HG03520 (cell line): ENCODE measurements around the gene FLT3LG.

Source experiments
- ATAC-seq: cut with Tn5 transposase; IDR thresholded peaks from one replicate; pipeline ENCODE4 v1.9.1; 2021; ENCODE audit warnings: mild to moderate bottlenecking, moderate library complexity; ENCODE audit not compliant: unreplicated experiment

Gene FLT3LG

DNA sequence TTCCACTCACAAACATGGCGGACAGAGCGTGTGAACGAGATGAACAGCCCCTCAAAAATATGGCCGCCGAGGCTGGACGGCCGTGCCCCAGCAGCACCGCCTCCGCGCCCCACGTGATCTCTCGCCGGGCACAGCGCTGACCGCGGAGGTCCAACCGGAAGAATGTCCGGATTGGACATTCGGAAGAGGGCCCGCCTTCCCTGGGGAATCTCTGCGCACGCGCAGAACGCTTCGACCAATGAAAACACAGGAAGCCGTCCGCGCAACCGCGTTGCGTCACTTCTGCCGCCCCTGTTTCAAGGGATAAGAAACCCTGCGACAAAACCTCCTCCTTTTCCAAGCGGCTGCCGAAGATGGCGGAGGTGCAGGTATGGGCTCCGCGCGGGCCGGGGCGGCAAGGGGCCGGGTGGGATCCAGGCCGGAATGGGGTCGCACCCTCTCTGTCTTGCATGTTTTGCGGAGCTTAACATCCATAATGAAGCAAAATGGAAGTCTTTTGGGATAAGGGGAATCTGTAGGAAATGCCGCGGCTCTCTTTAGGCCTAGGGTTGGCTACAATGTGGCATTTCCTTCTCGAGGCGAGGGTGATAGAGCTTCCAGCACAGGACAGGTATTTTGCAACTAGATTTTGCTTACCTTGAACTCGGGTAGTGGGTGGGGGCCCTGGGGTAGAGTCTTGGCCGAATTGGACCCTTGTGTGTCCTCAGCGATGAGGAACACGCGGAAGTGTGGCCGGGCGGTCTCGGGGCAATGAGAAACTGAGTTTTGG lies 13.4 kb downstream of the FLT3LG start, which contains the start of gene RPL13A:
RPL13A (plus strand) TSS at position 332 of the 769 bp plus-strand sequence; CDS start at position 354, 22 bp downstream.
- ATAC-seq: peak; percentile 80

DNA sequence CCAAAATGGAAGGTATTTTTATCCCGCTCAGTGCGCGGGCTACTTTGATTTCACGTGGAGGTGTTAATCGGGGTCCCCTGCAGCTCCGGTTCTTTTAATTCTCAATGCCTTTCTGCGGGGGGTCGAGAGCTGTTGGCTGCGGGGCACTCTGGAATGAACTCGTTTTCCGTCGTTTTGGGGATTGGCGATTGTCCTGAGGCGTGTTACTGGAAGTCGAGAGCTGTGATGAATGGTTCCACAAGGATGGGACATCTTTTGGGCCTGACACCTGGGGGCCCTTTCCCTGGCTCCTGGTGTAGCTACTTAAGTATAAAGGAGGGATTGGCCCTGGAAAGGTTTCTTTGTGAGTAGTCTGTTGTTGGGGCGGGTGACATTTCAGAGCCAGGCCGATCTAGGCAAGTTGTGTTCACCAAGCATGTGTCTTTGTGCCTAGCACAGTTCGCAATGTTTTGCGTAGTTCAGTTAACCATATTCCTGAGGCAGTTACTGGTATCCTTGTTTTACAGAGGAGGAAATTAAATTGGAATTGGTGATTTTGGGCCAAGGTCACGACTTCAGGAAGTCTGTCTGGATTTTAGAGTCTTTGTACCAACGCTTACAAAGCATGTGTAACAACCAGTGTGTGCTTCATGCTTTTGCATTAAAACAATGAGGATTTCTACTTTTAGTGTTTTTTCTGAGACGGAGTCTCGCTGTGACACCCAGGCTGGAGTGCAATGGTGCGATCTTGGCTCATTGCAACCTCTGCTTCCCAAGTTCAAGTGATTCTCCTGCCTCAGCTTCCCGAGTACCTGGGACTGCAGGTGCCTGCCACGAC lies 14.2 kb downstream of the FLT3LG start:
- no peak for ATAC-seq

GRCh38 chr19:49488863-49489537 lies 15.0 kb downstream of the FLT3LG start:
- ATAC-seq: no peak

GRCh38 chr19:49489601-49490167 lies 15.7 kb downstream of the FLT3LG start:
- ATAC-seq: no peak

DNA sequence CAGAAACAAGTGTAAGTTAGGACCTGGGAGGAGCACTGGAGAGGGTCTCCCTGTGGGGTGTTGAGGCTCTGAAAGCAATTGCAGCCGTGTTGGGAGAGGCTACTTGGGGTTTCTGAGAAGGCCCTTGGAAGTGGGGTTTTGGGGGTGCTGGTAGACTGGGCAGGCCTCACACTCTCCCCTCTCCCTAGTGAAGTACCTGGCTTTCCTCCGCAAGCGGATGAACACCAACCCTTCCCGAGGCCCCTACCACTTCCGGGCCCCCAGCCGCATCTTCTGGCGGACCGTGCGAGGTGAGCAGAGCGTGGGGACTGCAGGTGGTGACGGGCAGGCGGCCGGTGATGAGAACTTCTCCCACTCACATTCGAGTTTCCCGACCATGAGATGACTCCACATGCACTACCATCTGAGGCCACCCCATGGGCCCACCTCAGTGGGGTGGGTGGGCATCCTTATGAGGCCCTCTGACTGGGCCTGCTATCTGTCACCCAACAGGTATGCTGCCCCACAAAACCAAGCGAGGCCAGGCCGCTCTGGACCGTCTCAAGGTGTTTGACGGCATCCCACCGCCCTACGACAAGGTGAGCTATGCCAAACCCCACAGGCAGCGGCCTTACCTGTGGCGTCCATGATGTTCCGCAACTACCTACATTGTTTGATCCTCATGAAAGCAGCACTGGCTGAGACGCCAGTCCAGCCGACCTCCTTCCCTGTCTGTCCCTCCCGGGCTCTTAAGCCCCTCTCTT lies 16.4 kb downstream of the FLT3LG start:
- ATAC-seq: no peak

DNA sequence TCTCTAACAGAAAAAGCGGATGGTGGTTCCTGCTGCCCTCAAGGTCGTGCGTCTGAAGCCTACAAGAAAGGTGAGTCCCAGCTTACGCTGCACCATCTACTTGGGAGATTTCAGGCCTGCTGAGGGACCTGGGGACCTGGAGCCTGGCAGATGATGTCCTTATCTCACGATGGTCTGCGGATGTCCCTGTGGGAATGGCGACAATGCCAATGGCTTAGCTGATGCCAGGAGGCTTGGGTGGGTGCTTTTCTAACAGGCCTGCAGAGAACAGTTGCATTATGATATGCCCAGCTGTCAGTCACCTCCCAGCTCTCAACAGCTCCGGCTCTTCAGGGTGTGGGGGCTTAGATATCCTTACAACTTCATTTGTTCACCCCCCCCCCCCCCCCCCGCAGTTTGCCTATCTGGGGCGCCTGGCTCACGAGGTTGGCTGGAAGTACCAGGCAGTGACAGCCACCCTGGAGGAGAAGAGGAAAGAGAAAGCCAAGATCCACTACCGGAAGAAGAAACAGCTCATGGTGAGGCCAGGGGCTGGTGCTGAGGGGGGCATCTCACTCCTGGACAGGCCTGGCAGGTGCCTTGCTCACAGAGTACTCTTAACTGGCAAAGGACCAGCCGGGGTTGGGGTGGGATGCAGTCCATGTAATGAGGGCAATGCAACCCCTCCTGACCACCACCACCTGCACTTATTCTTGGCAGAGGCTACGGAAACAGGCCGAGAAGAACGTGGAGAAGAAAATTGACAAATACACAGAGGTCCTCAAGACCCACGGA lies 17.2 kb downstream of the FLT3LG start:
- no peak for ATAC-seq

DNA sequence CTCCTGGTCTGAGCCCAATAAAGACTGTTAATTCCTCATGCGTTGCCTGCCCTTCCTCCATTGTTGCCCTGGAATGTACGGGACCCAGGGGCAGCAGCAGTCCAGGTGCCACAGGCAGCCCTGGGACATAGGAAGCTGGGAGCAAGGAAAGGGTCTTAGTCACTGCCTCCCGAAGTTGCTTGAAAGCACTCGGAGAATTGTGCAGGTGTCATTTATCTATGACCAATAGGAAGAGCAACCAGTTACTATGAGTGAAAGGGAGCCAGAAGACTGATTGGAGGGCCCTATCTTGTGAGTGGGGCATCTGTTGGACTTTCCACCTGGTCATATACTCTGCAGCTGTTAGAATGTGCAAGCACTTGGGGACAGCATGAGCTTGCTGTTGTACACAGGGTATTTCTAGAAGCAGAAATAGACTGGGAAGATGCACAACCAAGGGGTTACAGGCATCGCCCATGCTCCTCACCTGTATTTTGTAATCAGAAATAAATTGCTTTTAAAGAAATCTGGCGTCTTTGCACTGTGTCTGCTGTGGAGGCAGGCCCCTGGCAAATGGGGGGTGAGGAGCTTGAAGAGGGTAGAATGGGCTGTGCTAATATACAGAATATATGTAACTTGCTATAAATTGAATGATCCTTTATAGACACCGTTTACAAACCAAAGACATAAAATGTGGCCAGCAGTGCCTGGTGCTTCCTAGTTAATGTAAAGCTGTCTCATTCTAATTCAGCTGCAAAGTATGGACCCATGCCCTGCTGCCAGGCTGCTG lies 18.0 kb downstream of the FLT3LG start:
- ATAC-seq: no peak

- no peak for ATAC-seq
Measured at GRCh38 chr19:49492573-49493405, 18.8 kb downstream of the FLT3LG start.

DNA sequence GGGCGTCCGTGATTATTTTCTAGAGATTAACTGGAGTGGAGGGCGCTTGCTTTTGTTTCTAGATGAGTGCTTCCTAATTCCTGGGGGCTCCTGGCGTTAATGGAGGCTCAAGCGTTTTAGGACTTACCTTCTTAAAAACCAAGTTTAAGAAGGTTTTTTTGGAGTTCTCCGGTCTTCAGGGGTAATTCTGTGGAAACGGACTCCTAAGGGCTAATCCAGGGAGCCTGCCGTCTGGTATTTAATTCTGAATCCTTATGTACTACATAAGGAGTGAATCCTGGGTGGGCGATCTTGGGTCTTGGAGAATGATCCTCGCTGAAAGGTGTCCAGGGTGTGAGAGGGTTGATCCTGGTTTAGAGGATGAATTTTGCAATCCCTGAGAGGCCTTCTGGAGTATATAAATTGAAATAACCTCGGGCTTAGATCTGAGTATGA lies 22.6 kb downstream of the FLT3LG start:
- ATAC-seq: no peak

GRCh38 chr19:49497047-49497788 lies 23.2 kb downstream of the FLT3LG start:
- no peak for ATAC-seq

- ATAC-seq: no peak
Measured at GRCh38 chr19:49497789-49498103, 23.7 kb downstream of the FLT3LG start.

DNA sequence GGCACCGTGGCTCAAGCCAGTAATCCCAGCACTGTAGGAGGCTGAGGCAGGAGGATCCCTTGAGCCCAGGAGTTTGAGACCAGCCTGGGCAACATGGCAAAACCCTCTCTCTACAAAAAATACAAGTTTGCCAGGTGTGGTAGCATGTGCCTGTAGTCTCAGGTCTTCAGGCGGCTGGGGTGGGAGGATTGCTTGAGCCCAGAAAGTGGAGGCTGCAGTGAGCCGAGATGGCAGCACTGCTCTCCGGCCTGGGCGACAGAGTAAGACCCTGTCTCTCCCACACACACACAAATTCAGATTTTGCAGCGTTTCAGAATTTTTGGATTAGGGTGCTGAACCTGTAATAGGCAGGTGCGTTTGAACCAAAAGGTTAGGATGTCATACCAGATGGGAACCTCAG lies 24.5 kb downstream of the FLT3LG start:
- no peak for ATAC-seq

DNA sequence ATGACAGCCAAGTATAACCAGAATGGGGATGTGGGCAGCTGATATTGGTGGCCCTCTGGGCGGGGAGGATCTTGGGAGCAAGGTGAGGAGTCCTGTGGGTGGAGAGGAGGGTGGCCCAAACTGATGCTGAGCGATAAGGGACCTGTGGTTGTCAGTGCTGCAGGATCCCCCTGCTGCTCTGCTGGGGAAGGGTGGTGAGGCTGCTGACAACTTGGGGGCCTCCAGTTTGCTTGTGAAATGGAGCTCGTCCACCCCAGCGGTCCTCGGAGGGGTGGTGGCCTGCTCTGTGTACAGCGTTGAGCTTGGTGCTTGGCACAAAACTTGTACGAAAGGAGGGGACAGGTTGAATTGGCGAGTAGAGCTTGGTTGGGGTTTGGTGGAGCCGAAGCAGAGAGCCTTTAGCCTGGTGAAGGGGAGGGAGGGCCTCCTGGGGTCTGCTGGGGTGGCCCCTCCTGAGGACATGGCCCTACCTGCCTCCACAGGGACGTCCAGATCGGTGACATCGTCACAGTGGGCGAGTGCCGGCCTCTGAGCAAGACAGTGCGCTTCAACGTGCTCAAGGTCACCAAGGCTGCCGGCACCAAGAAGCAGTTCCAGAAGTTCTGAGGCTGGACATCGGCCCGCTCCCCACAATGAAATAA lies 25.1 kb downstream of the FLT3LG start:
- ATAC-seq: no peak

GRCh38 chr19:49502866-49503581 lies 29.0 kb downstream of the FLT3LG start:
- no peak for ATAC-seq

DNA sequence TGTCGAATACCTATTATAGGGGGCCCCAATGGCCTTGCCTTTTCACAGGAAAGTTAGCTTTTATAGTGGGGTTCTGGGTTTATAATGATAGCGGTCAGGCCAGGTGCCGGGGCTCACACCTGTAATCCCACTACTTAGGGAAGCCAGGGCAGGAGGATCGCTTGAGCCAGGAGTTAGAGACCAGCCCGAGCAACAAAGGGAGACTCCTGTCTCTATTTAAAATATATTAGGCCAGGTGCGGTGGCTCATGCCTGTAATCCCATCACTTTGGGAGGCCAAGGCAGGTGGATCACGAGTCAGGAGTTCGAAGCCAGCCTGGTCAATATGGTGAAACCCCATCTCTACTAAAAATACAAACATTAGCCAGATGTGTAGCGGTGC lies 29.6 kb downstream of the FLT3LG start:
- no peak for ATAC-seq

GRCh38 chr19:49506575-49507105 lies 32.6 kb downstream of the FLT3LG start:
- ATAC-seq: no peak
